Measurements from ENCODE around the gene LUC7L2. TPM values are rescaled to one million over a fixed set of nuclear protein-coding genes. Genes with fewer than 3 reads are reported as not detected.
"Not testable (repeated sequence)": the region's sequence is repeated elsewhere in the genome, so short reads cannot be mapped to it uniquely, and the experiment has no call there.

Gene LUC7L2, protein sequence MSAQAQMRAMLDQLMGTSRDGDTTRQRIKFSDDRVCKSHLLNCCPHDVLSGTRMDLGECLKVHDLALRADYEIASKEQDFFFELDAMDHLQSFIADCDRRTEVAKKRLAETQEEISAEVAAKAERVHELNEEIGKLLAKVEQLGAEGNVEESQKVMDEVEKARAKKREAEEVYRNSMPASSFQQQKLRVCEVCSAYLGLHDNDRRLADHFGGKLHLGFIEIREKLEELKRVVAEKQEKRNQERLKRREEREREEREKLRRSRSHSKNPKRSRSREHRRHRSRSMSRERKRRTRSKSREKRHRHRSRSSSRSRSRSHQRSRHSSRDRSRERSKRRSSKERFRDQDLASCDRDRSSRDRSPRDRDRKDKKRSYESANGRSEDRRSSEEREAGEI
- 38.4 and 40.6 TPM in 2 replicates for total RNA-seq (2012; rRNA removed)

DNA sequence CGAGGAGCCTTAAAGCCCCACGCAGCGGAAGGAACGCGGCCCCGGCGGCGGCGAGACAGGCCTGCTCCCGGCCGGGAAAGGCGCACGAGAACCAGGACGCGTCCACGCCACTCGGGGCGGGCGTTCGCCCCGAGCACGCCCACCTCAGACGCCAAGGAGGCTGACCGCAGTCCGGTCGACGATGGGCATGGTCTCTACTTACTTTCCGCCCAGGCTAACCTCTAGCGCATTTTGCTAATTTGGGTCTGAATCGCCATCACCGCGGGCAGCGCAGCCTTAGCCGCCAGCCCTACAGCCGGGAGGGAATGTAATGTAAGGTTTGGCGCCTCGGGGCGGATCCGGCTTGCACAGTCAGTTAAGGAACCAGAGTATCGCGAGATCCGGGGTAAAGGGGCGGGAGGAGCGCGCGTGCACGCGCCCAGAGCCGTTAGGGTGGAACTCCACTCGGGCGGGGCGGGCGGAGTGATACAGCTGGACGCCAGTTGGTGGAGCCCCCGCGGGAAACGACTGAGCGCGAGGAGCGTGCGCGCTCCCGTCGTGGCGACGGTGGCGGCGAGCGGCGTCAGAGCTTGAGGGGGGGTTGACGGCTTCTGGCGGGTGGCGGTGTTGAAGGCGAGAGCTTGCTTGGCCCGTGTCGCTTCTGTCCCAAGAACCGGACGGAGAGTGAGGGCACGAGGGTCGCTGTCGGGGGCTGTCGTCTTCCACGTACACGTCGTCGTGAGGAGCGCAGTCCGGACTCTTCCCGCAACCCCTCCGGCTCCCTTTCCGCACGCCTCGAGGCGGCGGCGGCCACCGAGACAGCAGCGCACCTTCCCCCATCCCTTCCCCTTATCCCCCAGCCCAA lies at the start of gene LUC7L2:
LUC7L2 (plus strand) TSS at position 529 of the 844 bp plus-strand sequence. CDS start 368 bp downstream, outside the sequence.
- H3K9ac ChIP-seq (ENCODE audit: low read depth, low read length): peak within 1 kb of the TSS; percentile 99
- peak within 1 kb of the TSS; percentile 86 for H3K4me3 ChIP-seq (ENCODE audit: low read length)
- H3K27me3 ChIP-seq (ENCODE audit: control insufficient read depth, insufficient read depth, low read length): no peaks in the 10 kb centered on the region
- peak within 1 kb of the TSS; percentile 91 for H3K4me2 ChIP-seq (ENCODE audit: low read length)
- H3K9me3 ChIP-seq (replicated peaks; ENCODE audit: low read length): no peaks in the 10 kb centered on the region
- H3K4me1 ChIP-seq (ENCODE audit: control insufficient read depth, insufficient read depth, low read length): peaks cover 19% of the 10 kb centered on the region
- no peaks in the 10 kb centered on the region for H3K36me3 ChIP-seq (ENCODE audit: insufficient read depth, low read length)

DNA sequence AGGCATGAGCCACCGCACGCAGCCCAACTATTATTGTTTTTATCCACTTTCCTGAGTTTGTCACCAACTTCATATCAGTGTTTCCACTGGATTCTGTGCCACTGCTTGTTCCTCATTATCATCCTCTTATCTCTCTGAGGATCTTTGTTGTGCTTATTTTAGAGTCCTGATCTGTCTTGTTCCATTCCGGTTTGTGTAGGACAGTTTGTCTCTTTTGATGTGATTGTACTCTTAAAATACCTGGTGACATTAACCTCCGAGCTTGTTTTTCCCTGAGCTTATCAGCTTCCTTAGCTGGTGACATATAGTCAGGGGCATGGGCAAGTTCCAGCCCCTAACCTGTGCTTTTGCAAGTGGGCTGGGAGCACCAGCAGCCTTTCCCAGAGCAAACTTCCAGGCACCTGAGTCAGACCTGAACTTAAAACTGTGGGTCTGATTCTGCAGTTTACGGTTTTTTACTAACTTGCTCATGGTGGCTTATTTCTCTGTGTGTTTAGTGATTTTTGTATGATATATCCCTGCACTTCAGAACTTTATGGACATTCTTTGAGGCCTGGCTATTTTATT lies 41.7 kb upstream of the LUC7L2 start:
- Histone ChIP-seq H3K4me1 (ENCODE audit: control insufficient read depth, insufficient read depth, low read length) (no peaks in the 10 kb centered on the region), H3K4me3 (ENCODE audit: low read length) (no peak overlapping the region), H3K4me2 (ENCODE audit: low read length) (no peak overlapping the region), H3K36me3 (ENCODE audit: insufficient read depth, low read length) (no peaks in the 10 kb centered on the region), H3K27me3 (ENCODE audit: control insufficient read depth, insufficient read depth, low read length) (no peaks in the 10 kb centered on the region), H3K9me3 (replicated peaks; ENCODE audit: low read length) (no peaks in the 10 kb centered on the region), H3K9ac (ENCODE audit: low read depth, low read length) (no peak overlapping the region)

DNA sequence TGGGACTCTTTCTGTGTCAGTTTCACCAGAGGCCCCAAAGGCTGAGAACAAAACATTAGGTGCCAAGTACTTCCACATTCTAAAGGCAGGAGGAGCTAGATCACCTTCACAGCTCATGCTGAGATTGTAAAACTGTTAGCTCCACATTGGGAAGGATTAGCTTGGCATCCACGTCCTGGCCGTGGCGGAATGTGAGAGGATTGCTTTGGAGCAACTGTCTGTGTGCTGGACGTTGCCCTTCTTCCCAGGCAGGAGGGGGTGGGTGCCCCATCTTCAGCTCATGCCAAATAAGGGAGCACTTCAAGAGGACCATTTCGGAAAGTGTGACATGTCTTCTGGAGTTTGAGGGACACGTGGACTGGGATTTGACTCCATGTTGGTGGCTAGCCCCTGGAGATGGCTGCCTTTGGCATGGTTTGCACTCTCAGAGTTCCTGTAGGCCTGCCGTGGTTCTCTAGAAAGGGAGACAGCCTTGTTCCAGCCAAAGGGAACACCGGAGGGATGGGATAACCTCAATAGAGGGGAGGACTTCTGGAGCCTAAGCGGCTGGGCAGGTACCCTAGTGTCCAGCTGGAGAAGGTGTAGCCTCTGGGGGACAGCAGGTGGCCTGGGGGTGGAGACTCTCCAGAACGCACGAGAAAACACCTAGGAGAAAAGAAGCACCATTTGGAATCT lies 38.5 kb upstream of the LUC7L2 start:
- no peak overlapping the region for H3K9ac ChIP-seq (ENCODE audit: low read depth, low read length)
- H3K4me2 ChIP-seq (ENCODE audit: low read length): no peak overlapping the region
- H3K9me3 ChIP-seq (replicated peaks; ENCODE audit: low read length): no peaks in the 10 kb centered on the region

DNA sequence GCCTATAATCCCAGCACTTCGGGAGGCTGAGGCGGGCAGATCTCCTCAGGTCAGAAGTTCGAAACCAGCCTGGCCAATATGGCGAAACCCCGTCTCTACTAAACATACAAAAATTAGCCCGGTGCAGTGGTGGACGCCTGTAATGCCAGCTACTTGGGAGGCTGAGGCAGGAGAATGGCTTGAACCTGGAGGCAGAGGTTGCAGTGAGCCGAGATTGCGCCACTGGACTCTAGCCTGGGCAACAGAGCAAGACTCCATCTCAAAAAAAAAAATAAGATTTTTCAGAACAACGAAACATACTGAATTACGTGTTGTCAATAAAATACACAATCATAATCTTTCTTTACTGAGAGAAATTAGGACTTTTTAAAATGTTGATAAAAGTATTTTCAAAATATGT lies 35.0 kb upstream of the LUC7L2 start:
- H3K36me3 ChIP-seq (ENCODE audit: insufficient read depth, low read length); H3K4me3 ChIP-seq (ENCODE audit: low read length); H3K9me3 ChIP-seq (replicated peaks; ENCODE audit: low read length); H3K27me3 ChIP-seq (ENCODE audit: control insufficient read depth, insufficient read depth, low read length); H3K4me1 ChIP-seq (ENCODE audit: control insufficient read depth, insufficient read depth, low read length); H3K4me2 ChIP-seq (ENCODE audit: low read length); H3K9ac ChIP-seq (ENCODE audit: low read depth, low read length): not testable (repeated sequence)

More for the DNA sequence above, 38.5 kb upstream of the LUC7L2 start:
- no peak overlapping the region for H3K4me3 ChIP-seq (ENCODE audit: low read length)
- H3K4me1 ChIP-seq (ENCODE audit: control insufficient read depth, insufficient read depth, low read length): no peaks in the 10 kb centered on the region
- no peaks in the 10 kb centered on the region for H3K36me3 ChIP-seq (ENCODE audit: insufficient read depth, low read length)
- no peaks in the 10 kb centered on the region for H3K27me3 ChIP-seq (ENCODE audit: control insufficient read depth, insufficient read depth, low read length)

DNA sequence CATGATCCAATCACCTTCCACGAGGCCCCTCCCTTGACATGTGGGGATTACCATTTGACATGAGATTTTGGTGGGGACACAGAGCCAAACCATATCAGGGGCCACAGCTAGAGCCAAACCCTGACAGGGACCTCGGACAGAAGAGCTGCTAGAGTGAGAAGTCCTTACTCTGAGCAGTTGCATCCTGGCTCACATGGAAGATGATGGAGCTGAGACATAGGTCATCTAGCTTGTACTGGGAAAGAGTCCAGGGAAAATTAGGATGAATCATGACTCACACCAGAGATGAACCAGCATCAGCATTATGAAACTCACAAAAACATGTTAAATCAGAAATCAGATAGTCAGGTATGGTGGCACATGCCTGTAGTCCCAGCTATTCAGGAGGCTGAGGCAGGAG lies 31.3 kb upstream of the LUC7L2 start:
- no peaks in the 10 kb centered on the region for H3K27me3 ChIP-seq (ENCODE audit: control insufficient read depth, insufficient read depth, low read length)
- H3K4me3 ChIP-seq (ENCODE audit: low read length): no peak overlapping the region
- H3K4me1 ChIP-seq (ENCODE audit: control insufficient read depth, insufficient read depth, low read length): peaks cover 4% of the 10 kb centered on the region
- no peaks in the 10 kb centered on the region for H3K36me3 ChIP-seq (ENCODE audit: insufficient read depth, low read length)
- no peak overlapping the region for H3K4me2 ChIP-seq (ENCODE audit: low read length)
- no peak overlapping the region for H3K9ac ChIP-seq (ENCODE audit: low read depth, low read length)
- H3K9me3 ChIP-seq (replicated peaks; ENCODE audit: low read length): no peaks in the 10 kb centered on the region

DNA sequence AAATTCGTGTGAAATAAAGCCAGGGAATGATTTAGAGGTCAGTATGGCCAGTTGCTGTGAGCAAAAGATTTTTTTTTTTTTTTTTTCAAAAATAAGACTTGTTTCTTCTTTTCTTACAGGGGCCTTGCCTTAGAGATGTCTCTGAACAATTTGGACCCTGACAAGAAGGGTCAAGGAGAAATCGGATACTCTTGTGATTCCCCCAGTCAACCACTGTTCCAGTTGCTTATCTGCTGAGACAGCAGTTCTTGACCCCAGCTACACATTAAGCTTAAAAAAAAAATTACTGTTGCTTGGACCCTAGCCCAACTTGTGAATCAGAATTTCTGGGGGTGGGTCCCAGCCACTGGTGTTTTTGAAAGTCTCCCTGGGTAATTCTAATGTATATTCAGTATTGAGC lies 30.6 kb upstream of the LUC7L2 start:
- Histone ChIP-seq H3K36me3 (ENCODE audit: insufficient read depth, low read length) (no peaks in the 10 kb centered on the region), H3K9me3 (replicated peaks; ENCODE audit: low read length) (no peaks in the 10 kb centered on the region), H3K4me2 (ENCODE audit: low read length) (no peak overlapping the region), H3K4me1 (ENCODE audit: control insufficient read depth, insufficient read depth, low read length) (peaks cover 4% of the 10 kb centered on the region), H3K4me3 (ENCODE audit: low read length) (no peak overlapping the region), H3K9ac (ENCODE audit: low read depth, low read length) (no peak overlapping the region), H3K27me3 (ENCODE audit: control insufficient read depth, insufficient read depth, low read length) (no peaks in the 10 kb centered on the region)

DNA sequence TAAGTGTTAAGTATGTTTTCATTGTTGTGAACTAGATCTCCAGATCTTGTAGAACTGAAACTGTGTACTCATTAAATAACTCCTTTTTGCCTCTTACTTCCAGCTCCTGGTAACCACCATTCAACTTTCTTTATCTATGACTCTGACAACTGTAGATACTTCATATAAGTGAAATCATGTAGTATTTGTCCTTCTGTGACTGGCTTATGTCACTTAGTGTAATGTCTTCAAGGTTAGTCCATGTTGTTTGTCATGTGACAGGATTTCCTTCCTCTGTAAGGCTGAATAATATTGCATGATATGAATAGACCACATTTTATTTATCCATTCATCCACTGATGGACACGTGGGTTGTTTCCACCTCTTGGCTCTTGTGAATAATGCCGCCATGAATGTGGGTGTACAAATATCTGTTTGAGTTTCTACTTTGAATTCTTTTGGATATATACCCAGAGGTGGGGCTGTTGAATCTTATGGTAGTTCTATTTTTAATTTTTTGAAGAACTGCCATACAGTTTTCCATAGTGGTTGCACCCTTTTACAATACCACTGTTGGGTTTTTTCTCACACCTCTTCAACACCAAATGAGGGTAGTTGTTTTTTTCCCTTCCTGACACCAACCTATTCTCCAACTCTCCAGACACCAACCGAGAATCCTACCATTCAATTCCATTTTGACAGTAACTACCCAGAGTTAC lies 29.2 kb upstream of the LUC7L2 start:
- Histone ChIP-seq H3K27me3 (ENCODE audit: control insufficient read depth, insufficient read depth, low read length) (no peaks in the 10 kb centered on the region), H3K4me2 (ENCODE audit: low read length) (no peak overlapping the region), H3K4me1 (ENCODE audit: control insufficient read depth, insufficient read depth, low read length) (peaks cover 4% of the 10 kb centered on the region), H3K9ac (ENCODE audit: low read depth, low read length) (no peak overlapping the region), H3K9me3 (replicated peaks; ENCODE audit: low read length) (no peaks in the 10 kb centered on the region), H3K36me3 (ENCODE audit: insufficient read depth, low read length) (no peaks in the 10 kb centered on the region), H3K4me3 (ENCODE audit: low read length) (no peak overlapping the region)

DNA sequence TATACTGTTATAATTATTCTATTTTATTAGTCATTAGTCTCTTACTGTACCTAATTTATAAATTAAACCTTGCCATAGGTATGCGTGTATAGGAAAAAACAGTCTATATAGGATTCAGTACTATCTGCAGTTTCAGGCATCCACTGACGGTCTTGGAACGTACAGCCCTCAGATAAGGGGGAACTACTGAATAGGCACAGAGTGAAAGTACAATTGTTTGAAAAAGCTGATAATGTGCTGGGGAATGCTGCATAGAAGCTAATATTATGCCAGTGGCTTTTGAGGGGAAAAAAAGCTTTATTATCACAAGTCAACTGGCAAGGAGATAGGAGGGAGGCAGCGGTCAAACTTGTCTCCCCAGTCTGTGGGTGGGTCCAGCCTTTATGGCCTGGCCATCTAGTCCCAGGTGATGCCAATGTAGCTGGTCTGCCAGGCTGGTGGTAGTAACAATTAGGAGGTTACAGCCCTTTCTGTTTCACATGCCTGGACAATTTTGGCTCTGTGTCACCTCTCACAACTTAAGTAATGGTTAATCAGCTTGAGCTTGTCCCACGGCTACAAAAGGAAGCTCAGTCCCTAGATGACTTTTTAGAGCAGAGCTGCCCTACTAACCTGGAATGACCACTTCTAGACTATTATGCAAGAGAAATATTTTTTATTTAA lies 26.9 kb upstream of the LUC7L2 start:
- H3K4me2 ChIP-seq (ENCODE audit: low read length): no peak overlapping the region
- peaks cover 4% of the 10 kb centered on the region for H3K4me1 ChIP-seq (ENCODE audit: control insufficient read depth, insufficient read depth, low read length)
- no peaks in the 10 kb centered on the region for H3K36me3 ChIP-seq (ENCODE audit: insufficient read depth, low read length)
- H3K4me3 ChIP-seq (ENCODE audit: low read length): no peak overlapping the region
- H3K9me3 ChIP-seq (replicated peaks; ENCODE audit: low read length): no peaks in the 10 kb centered on the region
- H3K9ac ChIP-seq (ENCODE audit: low read depth, low read length): no peak overlapping the region
- no peaks in the 10 kb centered on the region for H3K27me3 ChIP-seq (ENCODE audit: control insufficient read depth, insufficient read depth, low read length)

DNA sequence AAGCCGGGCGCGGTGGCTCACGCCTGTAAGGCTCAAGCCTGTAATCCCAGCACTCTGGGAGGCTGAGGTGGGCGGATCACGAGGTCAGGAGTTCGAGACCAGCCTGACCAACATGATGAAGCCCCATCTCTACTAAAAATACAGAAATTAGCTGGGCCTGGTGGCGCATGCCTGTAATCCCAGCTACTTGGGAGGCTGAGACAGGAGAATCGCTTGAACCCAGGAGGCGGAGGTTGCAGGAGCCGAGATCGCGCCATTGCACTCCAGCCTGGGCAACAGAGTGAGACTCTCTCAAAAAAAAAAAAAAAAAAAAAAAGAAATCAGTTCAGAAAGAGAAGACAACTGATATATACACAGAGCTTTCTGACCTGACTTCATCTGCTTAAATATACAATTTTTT lies 26.3 kb upstream of the LUC7L2 start:
- not testable (repeated sequence) for H3K27me3 ChIP-seq (ENCODE audit: control insufficient read depth, insufficient read depth, low read length); H3K4me2 ChIP-seq (ENCODE audit: low read length)

DNA sequence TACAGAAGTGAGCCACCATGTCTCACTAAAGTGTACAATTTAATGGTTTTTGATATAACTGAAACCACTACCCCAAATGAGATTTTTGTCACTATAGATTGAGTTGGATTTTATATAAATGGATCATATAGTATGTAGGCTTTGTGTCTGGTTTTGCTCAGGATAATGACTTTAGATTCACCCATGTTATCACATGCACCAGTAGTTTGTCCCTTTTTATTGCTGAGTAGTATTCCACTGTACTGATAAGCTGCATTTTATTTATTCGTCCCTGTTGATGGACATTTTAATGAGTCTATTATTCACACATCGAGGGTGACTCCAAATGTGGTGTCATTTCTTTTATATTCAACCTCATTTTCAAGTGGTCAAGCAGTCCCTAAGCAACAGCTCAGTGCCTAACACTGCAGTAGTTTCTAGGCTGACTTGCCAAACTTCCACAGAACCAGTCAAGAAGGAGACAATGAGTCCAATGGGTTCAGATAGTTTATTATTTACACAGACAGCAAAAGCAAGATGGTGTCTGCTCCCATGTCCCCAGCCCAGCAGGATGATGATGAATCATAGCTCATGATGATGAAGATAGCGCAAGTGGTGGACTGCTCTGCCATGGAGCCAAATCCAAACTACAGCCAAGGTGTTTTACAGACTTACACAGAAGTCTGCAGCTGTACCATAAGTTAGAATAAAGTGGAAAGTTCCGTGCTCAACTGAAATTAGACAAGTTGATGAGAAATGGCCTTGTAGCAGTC lies 25.1 kb upstream of the LUC7L2 start:
- no peak overlapping the region for H3K4me2 ChIP-seq (ENCODE audit: low read length)
- no peak overlapping the region for H3K4me3 ChIP-seq (ENCODE audit: low read length)
- no peaks in the 10 kb centered on the region for H3K4me1 ChIP-seq (ENCODE audit: control insufficient read depth, insufficient read depth, low read length)

More for the DNA sequence above, 26.3 kb upstream of the LUC7L2 start:
- H3K9me3 ChIP-seq (replicated peaks; ENCODE audit: low read length); H3K4me1 ChIP-seq (ENCODE audit: control insufficient read depth, insufficient read depth, low read length); H3K9ac ChIP-seq (ENCODE audit: low read depth, low read length); H3K4me3 ChIP-seq (ENCODE audit: low read length); H3K36me3 ChIP-seq (ENCODE audit: insufficient read depth, low read length): not testable (repeated sequence)

More for the DNA sequence above, 25.1 kb upstream of the LUC7L2 start:
- no peak overlapping the region for H3K9ac ChIP-seq (ENCODE audit: low read depth, low read length)
- H3K9me3 ChIP-seq (replicated peaks; ENCODE audit: low read length): no peaks in the 10 kb centered on the region
- H3K36me3 ChIP-seq (ENCODE audit: insufficient read depth, low read length): no peaks in the 10 kb centered on the region
- H3K27me3 ChIP-seq (ENCODE audit: control insufficient read depth, insufficient read depth, low read length): no peaks in the 10 kb centered on the region
